Liver (tissue), 5 donors: ENCODE measurements around the gene EIF3F. TPM values are rescaled to one million over a fixed set of nuclear protein-coding genes. Genes with fewer than 3 reads are reported as not detected.

Experiments used
- polyA plus RNA-seq, 2 donors: library from polyadenylated mRNA; stranded (reverse) in 1 of 2; unstranded in 1 of 2; fragments of 200-250 nt in 1 of 2; fragments of >200 nt in 1 of 2; fragmentation: Nextera tagmentation in 1 of 2; extraction: Ambion mirVana in 1 of 2; gene quantifications; one replicate each; pipeline versions ENCODE4 v1.2.1 to v1.2.3, GENCODE V29; 2013 to 2015
- small RNA-seq: library from RNA; depleted of rRNA; stranded (forward); fragments of <200 nt; gene quantifications from one replicate; pipeline ENCODE3, GENCODE V24; 2014
- total RNA-seq, 2 donors: library from RNA; depleted of rRNA; stranded (reverse); fragments of >200 nt; gene quantifications; one replicate each; pipeline ENCODE4 v1.2.3, GENCODE V29; 2014
- donor health status: healthy.
- donor health status: healthy.
- donor health status: healthy.

EIF3F gene
- total and polyA plus RNA-seq, 4 donors: 59.4 to 246 (median 147) TPM

Small RNA genes within 50 kb of the gene (small RNA-seq; reads per million reads assigned to genes)
- gene COX6CP5: not detected

Other genes starting within 250 kb of the EIF3F start
- not detected for gene OR5P2, start 190.4 kb upstream of the EIF3F start, total RNA-seq
- not detected for gene OR5P2, start 190.4 kb upstream of the EIF3F start, polyA plus RNA-seq
- gene OR5P3, start 156.5 kb upstream of the EIF3F start, total RNA-seq: not detected
- not detected for gene OR5P3, start 156.5 kb upstream of the EIF3F start, polyA plus RNA-seq
- gene OR10A6, start 56.1 kb upstream of the EIF3F start, total RNA-seq: not detected
- not detected for gene OR10A6, start 56.1 kb upstream of the EIF3F start, polyA plus RNA-seq
- gene OR10A3, start 45.6 kb upstream of the EIF3F start, total RNA-seq: not detected
- not detected for gene OR10A3, start 45.6 kb upstream of the EIF3F start, polyA plus RNA-seq
- gene NLRP10, start 21.9 kb upstream of the EIF3F start, total RNA-seq: not detected
- not detected for gene NLRP10, start 21.9 kb upstream of the EIF3F start, polyA plus RNA-seq
- gene TUB, start 93.9 kb downstream of the EIF3F start, total RNA-seq: 1 to 10 TPM in 1 of 2 donors, under 1 TPM in 1; 0.98 to 1.3 TPM
- under 1 TPM; 0.15 to 0.35 TPM for gene TUB, start 93.9 kb downstream of the EIF3F start, polyA plus RNA-seq
- gene RIC3, start 181.7 kb downstream of the EIF3F start, total RNA-seq: 1 to 10 TPM in 1 of 2 donors, under 1 TPM in 1; 0.89 to 9.8 TPM
- gene RIC3, start 181.7 kb downstream of the EIF3F start, polyA plus RNA-seq: 1 to 10 TPM; 1.7 to 7.4 TPM